ENCODE data around the gene PRELP.

PRELP gene

DNA sequence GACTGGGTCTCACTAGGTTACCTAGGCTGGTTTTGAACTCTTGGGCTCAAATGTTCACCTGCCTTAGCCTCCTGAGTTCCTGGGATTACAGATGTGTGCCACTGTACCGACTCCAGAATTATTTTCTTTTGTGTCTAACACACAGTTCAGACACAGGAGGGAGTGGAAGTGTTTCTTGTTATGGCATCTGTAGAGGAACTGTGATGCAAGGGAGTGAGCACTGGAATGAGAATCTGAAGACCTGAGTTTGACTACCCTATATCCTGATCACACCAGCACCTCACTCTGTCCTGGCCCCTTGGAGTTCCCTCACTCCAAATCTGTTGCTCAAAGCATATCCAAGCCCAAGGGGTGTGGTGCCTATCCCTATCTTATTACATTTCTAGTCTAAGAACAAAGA, 33.5 kb downstream of the PRELP start:
- in situ Hi-C loops (cut with MboI; ENCODE audit: low pct_unique_long_range_greater_than_20kb, low sequenced_read_pairs, unreplicated experiment), result loop anchor here (10.0 kb wide), 1 partner anchor 196 kb away; no protein-coding TSS in a partner anchor
- no peak for TF ChIP-seq CTCF (IDR thresholded peaks at IDR 0.05; ENCODE audit: extremely low read depth, insufficient read depth, missing control alignments)
- no peak for DNase-seq (ENCODE audit: low spot score)

DNA sequence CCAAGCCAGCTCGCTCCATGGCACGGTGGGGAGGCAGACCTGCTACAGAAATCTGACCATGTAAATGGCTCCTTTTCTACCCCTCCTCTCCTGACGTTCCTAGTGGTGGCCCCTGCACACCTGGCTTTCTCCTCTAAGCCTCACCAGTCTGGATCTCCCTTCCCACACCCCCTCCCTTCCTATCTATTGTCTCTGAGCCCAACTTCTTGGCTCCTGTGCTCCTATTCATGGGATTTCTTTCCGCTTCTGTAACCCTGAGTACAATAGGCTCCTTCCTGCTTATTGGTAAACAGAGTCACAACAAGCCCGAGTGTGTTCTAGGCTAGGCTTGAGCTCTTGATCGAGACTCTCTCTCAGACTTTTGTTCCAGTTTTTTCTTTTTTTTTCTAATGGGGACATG, 35.9 kb downstream of the PRELP start:
- in situ Hi-C loops (cut with MboI; ENCODE audit: low pct_unique_long_range_greater_than_20kb, low sequenced_read_pairs, unreplicated experiment), result no loop called here
- TF ChIP-seq CTCF (IDR thresholded peaks at IDR 0.05; ENCODE audit: extremely low read depth, insufficient read depth, missing control alignments), result no peak
- no peak for DNase-seq (ENCODE audit: low spot score)

DNA sequence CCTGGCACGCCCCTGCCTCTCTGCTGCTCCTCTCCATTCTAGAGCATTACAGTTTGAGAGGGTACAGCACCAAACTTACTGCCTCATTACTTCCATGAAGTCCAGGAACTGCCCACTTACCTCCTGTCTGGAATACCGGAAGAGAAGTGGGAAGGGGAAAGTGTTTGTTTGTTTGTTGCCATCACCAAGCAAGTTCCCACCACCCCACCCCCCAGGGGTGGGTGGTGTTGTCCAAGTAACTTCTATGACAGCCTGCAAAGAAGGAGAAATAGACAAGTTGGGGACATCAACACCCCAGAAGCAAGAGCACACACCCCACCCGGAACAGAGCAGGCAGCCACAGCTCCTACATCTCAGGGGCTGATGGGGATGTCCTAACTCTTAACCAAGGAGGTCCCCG, 36.3 kb downstream of the PRELP start:
- in situ Hi-C loops (cut with MboI; ENCODE audit: low pct_unique_long_range_greater_than_20kb, low sequenced_read_pairs, unreplicated experiment), result no loop called here
- DNase-seq (ENCODE audit: low spot score), result no peak

GRCh38 chr1:203512517-203512847, 36.9 kb downstream of the PRELP start:
- no peak for DNase-seq (ENCODE audit: low spot score)
- no peak for TF ChIP-seq CTCF (IDR thresholded peaks at IDR 0.05; ENCODE audit: extremely low read depth, insufficient read depth, missing control alignments)
- in situ Hi-C loops (cut with MboI; ENCODE audit: low pct_unique_long_range_greater_than_20kb, low sequenced_read_pairs, unreplicated experiment), result no loop called here

More for the DNA sequence above, 36.3 kb downstream of the PRELP start:
- no peak for TF ChIP-seq CTCF (IDR thresholded peaks at IDR 0.05; ENCODE audit: extremely low read depth, insufficient read depth, missing control alignments)

DNA sequence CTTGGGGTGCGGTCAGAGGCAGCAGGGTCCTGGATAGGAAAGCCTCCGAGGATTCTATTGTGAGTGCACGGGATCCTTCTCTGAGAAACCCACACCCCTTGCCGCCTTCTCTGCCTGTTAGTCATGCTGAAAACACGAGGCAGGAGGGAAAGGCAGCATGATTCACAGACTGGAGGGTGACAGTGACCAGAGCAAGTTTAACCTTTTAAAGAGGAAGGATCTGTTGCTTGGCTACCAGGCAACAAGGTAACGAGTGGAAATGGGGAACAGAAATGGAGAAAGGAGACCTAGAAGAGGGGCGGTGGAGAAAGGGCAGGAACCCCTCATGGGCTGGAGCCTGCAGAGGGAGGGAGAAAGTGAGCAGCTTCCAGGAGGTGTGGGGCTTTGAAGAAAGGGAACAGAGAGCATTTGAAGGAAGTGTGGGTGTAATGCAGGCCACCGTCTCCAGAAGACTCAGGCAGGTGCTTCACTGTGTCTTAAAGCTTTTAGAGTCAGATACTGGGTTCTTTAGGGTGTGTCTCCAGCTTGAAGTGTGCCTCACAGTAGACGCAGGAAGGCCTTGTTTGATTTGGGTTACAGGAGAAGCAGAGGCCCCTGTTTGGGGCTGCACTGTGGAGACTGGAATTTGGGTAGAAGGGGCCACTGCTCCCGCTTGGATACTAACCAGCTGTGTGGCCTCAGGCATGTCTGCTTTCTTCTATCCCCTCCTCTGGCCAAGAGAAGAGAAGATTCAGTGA, 37.4 kb downstream of the PRELP start:
- peak; percentile 49 for DNase-seq (ENCODE audit: low spot score)
- no peak for TF ChIP-seq CTCF (IDR thresholded peaks at IDR 0.05; ENCODE audit: extremely low read depth, insufficient read depth, missing control alignments)
- in situ Hi-C loops (cut with MboI; ENCODE audit: low pct_unique_long_range_greater_than_20kb, low sequenced_read_pairs, unreplicated experiment), result no loop called here

DNA sequence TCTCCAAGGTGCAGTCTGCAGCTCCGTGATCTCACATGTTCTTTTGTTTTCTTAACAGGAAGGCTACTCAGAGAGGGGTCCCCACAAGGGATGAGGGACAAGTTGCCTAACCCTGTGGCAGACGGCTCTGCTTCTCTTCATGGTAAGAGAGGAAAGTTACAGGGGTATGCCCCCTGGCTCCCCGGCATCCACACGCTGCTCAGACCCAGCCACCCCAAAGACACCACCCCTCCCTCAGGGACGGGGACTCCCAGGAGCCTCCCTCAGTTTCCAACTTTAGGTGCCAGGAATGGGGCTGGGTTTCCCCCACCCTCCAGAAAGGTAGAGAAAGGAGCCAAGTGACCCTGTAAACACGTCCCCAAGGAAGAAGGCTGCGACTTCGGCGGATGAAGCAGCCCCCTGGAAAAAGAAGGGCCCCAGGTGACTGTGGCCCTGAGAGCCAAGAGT, 38.0 kb downstream of the PRELP start:
- no peak for DNase-seq (ENCODE audit: low spot score)
- no peak for TF ChIP-seq CTCF (IDR thresholded peaks at IDR 0.05; ENCODE audit: extremely low read depth, insufficient read depth, missing control alignments)
- in situ Hi-C loops (cut with MboI; ENCODE audit: low pct_unique_long_range_greater_than_20kb, low sequenced_read_pairs, unreplicated experiment), result no loop called here
